Ovary (tissue), 3 donors: Measurements from ENCODE around the gene TNK2.
A peak's percentile ranks its signal among the peaks of the same experiment; 100 is the strongest.

Source experiments
- CTCF ChIP-seq, 3 donors: fragments of 450-650 bp in 2 of 3; fragments of 200-600 bp in 1 of 3; IDR thresholded peaks; one replicate each; pipeline versions ENCODE4 v1.5.1 to v1.8.0; 2016 to 2022; ENCODE audit warnings: antibody characterized with exemption in 3 of 3, mild to moderate bottlenecking in 1 of 3
- EP300 ChIP-seq: sonication (generic); formaldehyde crosslinking; IDR thresholded peaks from one replicate; pipeline ENCODE4 v1.6.1; 2017; ENCODE audit warnings: antibody characterized with exemption
- POLR2A ChIP-seq: fragments of 450-650 bp; IDR thresholded peaks from one replicate; pipeline ENCODE4 v1.6.1; 2017; ENCODE audit warnings: antibody characterized with exemption, mild to moderate bottlenecking, moderate library complexity
- donor health status: DM: no; HTN: no; CAD: no.

DNA sequence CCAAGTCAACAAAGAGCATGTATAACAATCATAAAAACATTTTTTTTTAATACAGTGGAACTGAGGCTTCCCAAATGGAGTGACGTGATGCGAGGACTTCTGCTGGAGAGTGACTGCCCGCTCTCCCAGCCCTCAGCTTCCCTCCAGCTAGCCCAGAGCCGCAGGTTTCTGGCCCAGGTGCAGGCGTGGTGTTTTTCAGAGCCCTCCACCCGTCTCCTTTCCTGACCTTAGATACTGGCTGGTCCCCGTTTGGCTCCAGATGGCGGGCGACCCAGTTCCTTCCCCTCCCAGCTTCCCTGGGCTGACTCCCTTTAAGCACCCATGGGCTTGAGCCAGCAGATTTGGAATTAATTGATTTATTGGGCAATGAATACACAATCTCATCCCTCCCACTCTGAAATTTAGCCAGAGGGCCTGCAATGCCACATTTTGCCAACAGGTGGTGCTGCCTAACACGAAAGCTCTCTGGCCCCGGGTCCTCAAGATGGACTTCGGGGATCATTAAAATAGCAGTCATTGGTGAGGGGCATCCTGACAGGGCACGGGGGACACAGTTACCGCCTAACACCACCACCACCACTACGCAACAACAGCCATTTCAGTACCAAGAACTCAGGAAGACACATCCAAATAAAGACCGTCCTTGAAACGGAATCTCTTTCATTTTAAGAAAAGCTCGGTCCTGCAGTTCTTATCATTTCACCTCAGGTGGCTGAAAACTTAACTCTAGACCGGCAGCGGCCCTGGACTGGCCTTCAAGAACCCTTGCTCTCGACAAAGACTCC, 49.1 kb downstream of the TNK2 start:
- peak; percentile 72 to 87 (median 87) for TF ChIP-seq CTCF (IDR thresholded peaks at IDR 0.05)
- no peak for TF ChIP-seq POLR2A
- no peak for TF ChIP-seq EP300
